ENCODE data around the gene TLR8.
A peak's percentile ranks its signal among the peaks of the same experiment; 100 is the strongest.
"Not testable (repeated sequence)": the region's sequence is repeated elsewhere in the genome, so short reads cannot be mapped to it uniquely, and the experiment has no call there.

TLR8 gene

GRCh38 chrX:12946838-12947544 lies 40.6 kb downstream of the TLR8 start:
- DNase-seq (ENCODE audit: low read depth) = peak; percentile 52

GRCh38 chrX:12947545-12948235 lies 41.3 kb downstream of the TLR8 start:
- DNase-seq (ENCODE audit: low read depth) = no peak

GRCh38 chrX:12948495-12948894 lies 42.1 kb downstream of the TLR8 start:
- no peak for DNase-seq (ENCODE audit: low read depth)

GRCh38 chrX:12949205-12949926 lies 42.9 kb downstream of the TLR8 start:
- DNase-seq (ENCODE audit: low read depth) = no peak

- DNase-seq (ENCODE audit: low read depth) = peak; percentile 80
Observed at GRCh38 chrX:12949927-12950656, 43.7 kb downstream of the TLR8 start.

- peak; percentile 39 for DNase-seq (ENCODE audit: low read depth)
Observed at GRCh38 chrX:12950851-12951594, 44.6 kb downstream of the TLR8 start.

GRCh38 chrX:12951595-12951975 lies 45.2 kb downstream of the TLR8 start:
- no peak for DNase-seq (ENCODE audit: low read depth)

GRCh38 chrX:12953420-12953819 lies 47.0 kb downstream of the TLR8 start:
- no peak for DNase-seq (ENCODE audit: low read depth)

- no peak for DNase-seq (ENCODE audit: low read depth)
Observed at GRCh38 chrX:12954376-12954775, 48.0 kb downstream of the TLR8 start.

GRCh38 chrX:12954981-12955380 lies 48.6 kb downstream of the TLR8 start:
- no peak for DNase-seq (ENCODE audit: low read depth)

GRCh38 chrX:12955882-12956703 lies 49.7 kb downstream of the TLR8 start:
- peak; percentile 54 for DNase-seq (ENCODE audit: low read depth)

- no peak for DNase-seq (ENCODE audit: low read depth)
Observed at GRCh38 chrX:12956704-12957534, 50.5 kb downstream of the TLR8 start.

- DNase-seq (ENCODE audit: low read depth) = no peak
Observed at GRCh38 chrX:12958059-12958458, 51.6 kb downstream of the TLR8 start.

GRCh38 chrX:12958461-12958860 lies 52.0 kb downstream of the TLR8 start:
- no peak for DNase-seq (ENCODE audit: low read depth)

- no peak for DNase-seq (ENCODE audit: low read depth)
Observed at GRCh38 chrX:12961196-12961718, 54.8 kb downstream of the TLR8 start.

- DNase-seq (ENCODE audit: low read depth) = no peak
Observed at GRCh38 chrX:12962041-12962504, 55.7 kb downstream of the TLR8 start.

- DNase-seq (ENCODE audit: low read depth) = not testable (repeated sequence)
Observed at GRCh38 chrX:12963210-12963850, 56.9 kb downstream of the TLR8 start.

GRCh38 chrX:12965131-12965940 lies 58.9 kb downstream of the TLR8 start:
- no peak for DNase-seq (ENCODE audit: low read depth)
